ENCODE results near the gene MIS12. TPM values are rescaled to one million over a fixed set of nuclear protein-coding genes. Genes with fewer than 3 reads are reported as not detected.

The MIS12 gene
- total RNA-seq, 4 donors from 2014 or later: 5.6 to 19.1 (median 12.9) TPM

DNA sequence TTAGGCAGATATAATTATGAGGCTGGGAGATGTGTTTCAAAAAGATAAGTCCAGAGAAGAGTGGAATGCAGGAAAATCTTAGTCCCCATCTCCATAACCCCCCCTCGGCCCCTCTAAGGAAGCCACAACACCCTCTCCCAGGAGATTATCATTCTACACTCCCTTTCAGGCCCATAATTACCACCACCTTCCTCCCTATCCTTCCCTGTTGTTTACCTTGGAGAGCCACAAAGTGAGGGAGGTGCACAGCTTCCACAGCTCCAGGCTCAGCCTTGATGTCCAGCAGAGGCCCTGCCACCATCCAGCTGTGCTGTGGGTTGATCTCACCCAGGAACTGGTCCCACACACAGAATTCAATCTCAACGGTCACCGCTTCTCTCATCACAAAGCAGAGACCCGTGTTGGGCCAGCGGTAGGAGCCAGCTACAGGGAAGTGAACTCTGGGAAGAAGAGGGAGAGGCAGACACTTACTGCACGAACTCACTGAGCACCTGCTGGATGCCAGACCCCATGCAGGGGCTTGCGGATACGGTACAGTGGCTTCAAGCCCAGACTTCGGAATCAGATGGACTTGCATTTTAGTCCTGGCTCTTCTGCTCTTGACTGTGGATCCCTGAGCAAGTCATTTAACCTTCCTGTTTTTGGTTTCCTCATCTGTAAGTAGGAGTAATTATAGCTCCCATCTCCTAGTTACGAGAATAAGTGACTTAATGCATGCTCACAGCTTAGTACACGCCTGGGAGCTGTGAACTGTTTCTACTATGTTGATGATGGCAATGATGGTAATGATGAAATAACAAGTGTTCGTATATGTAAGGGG lies 44.1 kb downstream of the MIS12 start:
- DNase-seq: no peak
- in situ Hi-C loops (cut with MboI; ENCODE audit: low pct_ligation_motif_present in 1 of 4, low pct_unique_long_range_greater_than_20kb in 1 of 4, low sequenced_read_pairs in 3 of 4): no loop called here
- Histone ChIP-seq H3K9me3 (no peaks in the 10 kb centered on the region), H3K27me3 (no peaks in the 10 kb centered on the region), H3K36me3 (no peaks in the 10 kb centered on the region), H3K4me1 (peaks cover 0 to 14% (median 7%) of the 10 kb centered on the region in 4 donors), H3K4me3 (no peak overlapping the region), H3K27ac (no peak overlapping the region)
- intact Hi-C loops (cut with DNase I; ENCODE audit: low total_unique reads): no loop called here
- no peak for TF ChIP-seq POLR2A (IDR thresholded peaks at IDR 0.05)
- TF ChIP-seq, protein P1, sequence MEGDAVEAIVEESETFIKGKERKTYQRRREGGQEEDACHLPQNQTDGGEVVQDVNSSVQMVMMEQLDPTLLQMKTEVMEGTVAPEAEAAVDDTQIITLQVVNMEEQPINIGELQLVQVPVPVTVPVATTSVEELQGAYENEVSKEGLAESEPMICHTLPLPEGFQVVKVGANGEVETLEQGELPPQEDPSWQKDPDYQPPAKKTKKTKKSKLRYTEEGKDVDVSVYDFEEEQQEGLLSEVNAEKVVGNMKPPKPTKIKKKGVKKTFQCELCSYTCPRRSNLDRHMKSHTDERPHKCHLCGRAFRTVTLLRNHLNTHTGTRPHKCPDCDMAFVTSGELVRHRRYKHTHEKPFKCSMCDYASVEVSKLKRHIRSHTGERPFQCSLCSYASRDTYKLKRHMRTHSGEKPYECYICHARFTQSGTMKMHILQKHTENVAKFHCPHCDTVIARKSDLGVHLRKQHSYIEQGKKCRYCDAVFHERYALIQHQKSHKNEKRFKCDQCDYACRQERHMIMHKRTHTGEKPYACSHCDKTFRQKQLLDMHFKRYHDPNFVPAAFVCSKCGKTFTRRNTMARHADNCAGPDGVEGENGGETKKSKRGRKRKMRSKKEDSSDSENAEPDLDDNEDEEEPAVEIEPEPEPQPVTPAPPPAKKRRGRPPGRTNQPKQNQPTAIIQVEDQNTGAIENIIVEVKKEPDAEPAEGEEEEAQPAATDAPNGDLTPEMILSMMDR (IDR thresholded peaks at IDR 0.05): no peak
- TF ChIP-seq EP300 (IDR thresholded peaks at IDR 0.05; ENCODE audit: low read depth): no peak
- WGBS, 2 donors (ENCODE audit: low coverage in 1 of 2): 76 to 85% methylated on average over 4 to 12 of the region's 12 CpGs

DNA sequence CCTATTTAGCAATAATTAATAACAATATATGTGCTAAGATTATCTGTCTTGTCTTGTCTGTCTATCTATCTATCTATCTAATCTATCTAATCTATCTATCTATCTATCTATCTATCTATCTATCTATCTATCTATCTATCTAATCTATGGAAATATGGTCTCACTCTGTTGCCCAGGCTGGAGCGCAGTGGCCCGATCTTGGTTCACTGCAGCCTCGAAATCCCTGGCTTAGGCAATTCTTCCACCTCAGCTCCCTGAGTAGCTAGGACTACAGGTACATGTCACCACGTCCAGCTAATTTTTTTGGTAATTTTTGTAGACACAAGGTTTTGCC lies 44.7 kb downstream of the MIS12 start:
- in situ Hi-C loops (cut with MboI; ENCODE audit: low pct_ligation_motif_present in 1 of 4, low pct_unique_long_range_greater_than_20kb in 1 of 4, low sequenced_read_pairs in 3 of 4): no loop called here
- WGBS, 2 donors (ENCODE audit: low coverage in 1 of 2): 89 to 94% methylated on average over 4 of the region's 4 CpGs
- intact Hi-C loops (cut with DNase I; ENCODE audit: low total_unique reads): no loop called here

DNA sequence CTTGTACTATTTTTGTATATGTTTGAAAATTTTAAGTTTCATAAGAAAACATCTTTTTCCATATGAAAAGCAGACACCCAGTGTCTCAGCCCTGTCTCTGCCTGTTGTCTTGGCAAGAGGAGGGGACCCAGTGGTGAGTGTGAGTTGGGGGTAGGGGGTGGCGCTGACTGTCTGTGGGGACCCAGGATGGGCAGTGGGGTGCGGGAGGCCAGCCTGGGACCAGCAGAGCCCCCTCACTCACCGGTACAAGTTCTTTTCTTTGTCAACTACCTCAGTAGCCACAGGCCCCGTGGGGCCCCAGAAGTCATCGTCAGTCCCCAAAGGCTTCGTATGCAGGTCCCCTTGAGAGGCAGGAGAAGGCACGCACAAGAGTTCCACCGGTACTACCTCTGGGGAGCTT lies 46.2 kb downstream of the MIS12 start:
- H3K4me3 ChIP-seq: no peak overlapping the region
- H3K36me3 ChIP-seq: no peaks in the 10 kb centered on the region
- intact Hi-C loops (cut with DNase I; ENCODE audit: low total_unique reads): no loop called here
- 90% methylated on average over 8 of the region's 8 CpGs; no CpG with 5 or more reads in 1 of the 2 donors for WGBS, 2 donors (ENCODE audit: low coverage in 1 of 2)
- no peak for DNase-seq
- no peak overlapping the region for H3K27ac ChIP-seq
- H3K4me1 ChIP-seq: peaks cover 0 to 1% (median 0%) of the 10 kb centered on the region in 4 donors
- no peaks in the 10 kb centered on the region for H3K9me3 ChIP-seq
- in situ Hi-C loops (cut with MboI; ENCODE audit: low pct_ligation_motif_present in 1 of 4, low pct_unique_long_range_greater_than_20kb in 1 of 4, low sequenced_read_pairs in 3 of 4): no loop called here
- H3K27me3 ChIP-seq: no peaks in the 10 kb centered on the region
- no peak for TF ChIP-seq POLR2AphosphoS5 (IDR thresholded peaks at IDR 0.05)
- TF ChIP-seq, protein P1 (IDR thresholded peaks at IDR 0.05): no peak
- TF ChIP-seq POLR2A (IDR thresholded peaks at IDR 0.05): no peak
- TF ChIP-seq EP300 (IDR thresholded peaks at IDR 0.05; ENCODE audit: low read depth): no peak

More for the DNA sequence above, 44.7 kb downstream of the MIS12 start:
- peaks cover 0 to 14% (median 6%) of the 10 kb centered on the region in 4 donors for H3K4me1 ChIP-seq
- no peaks in the 10 kb centered on the region for H3K9me3 ChIP-seq
- DNase-seq: no peak
- no peak overlapping the region for H3K4me3 ChIP-seq
- H3K27ac ChIP-seq: no peak overlapping the region
- H3K27me3 ChIP-seq: no peaks in the 10 kb centered on the region
- TF ChIP-seq, protein P1 (IDR thresholded peaks at IDR 0.05): no peak
- TF ChIP-seq POLR2AphosphoS5 (IDR thresholded peaks at IDR 0.05) (no peak), EP300 (IDR thresholded peaks at IDR 0.05; ENCODE audit: low read depth) (no peak), POLR2A (IDR thresholded peaks at IDR 0.05) (no peak)
- H3K36me3 ChIP-seq: no peaks in the 10 kb centered on the region

DNA sequence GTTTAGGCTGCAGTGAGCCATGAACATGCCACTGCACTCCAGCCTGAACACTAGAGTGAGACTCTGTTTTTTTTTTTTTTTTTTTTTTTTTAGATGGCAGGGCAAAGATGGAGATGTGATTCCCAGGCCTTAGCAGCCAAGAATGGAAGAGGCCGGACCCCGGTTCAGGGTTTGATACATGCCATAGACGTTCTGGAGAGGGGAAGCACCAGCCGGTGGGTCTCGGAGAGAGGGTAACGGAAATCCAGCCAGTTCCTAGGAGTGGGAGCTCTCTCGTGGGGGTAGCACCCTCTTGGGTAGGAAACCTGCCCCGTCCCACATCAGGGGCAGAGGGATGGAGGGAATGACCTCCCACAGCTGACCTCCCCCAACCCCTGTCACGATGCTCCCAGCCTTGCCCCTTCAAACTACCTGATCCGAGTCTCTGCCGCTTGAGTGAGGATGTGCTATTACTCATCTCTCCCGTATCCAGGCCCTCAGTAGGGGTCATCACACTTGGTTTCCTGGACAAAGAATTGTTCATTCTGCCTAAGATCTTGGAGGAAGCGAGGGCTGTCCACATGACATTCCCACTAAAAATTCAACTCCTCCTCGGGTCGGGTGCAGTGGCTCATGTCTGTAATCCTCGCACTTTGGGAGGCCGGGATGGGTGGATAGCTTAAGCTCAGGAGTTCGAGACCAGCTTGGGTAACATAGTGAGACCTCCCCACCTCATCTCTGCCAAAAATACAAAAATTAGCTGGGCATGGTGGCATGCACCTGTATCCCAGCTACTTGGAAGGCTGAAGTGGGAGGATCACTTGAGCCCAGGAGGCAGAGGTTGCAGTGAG lies 47.3 kb downstream of the MIS12 start:
- H3K9me3 ChIP-seq: no peaks in the 10 kb centered on the region
- intact Hi-C loops (cut with DNase I; ENCODE audit: low total_unique reads) (no loop called here), in situ Hi-C loops (cut with MboI; ENCODE audit: low pct_ligation_motif_present in 1 of 4, low pct_unique_long_range_greater_than_20kb in 1 of 4, low sequenced_read_pairs in 3 of 4) (no loop called here)
- no peak overlapping the region for H3K27ac ChIP-seq
- DNase-seq: no peak
- WGBS, 2 donors (ENCODE audit: low coverage in 1 of 2): 85 to 100% methylated on average over 2 to 18 of the region's 18 CpGs
- no peak overlapping the region for H3K4me3 ChIP-seq
- H3K36me3 ChIP-seq: no peaks in the 10 kb centered on the region
- H3K27me3 ChIP-seq: no peaks in the 10 kb centered on the region
- no peaks in the 10 kb centered on the region for H3K4me1 ChIP-seq
- TF ChIP-seq POLR2A (IDR thresholded peaks at IDR 0.05): no peak
- TF ChIP-seq EP300 (IDR thresholded peaks at IDR 0.05; ENCODE audit: low read depth): no peak
- TF ChIP-seq, protein P1 (IDR thresholded peaks at IDR 0.05): no peak
- TF ChIP-seq POLR2AphosphoS5 (IDR thresholded peaks at IDR 0.05): no peak

Data from transverse colon (tissue), 4 donors.